Activated CD8-positive, alpha-beta T cell treated with anti-CD3 and anti-CD28 coated beads for 36 hours (primary cell): ENCODE data around the gene FOXJ1. TPM values are rescaled to one million over a fixed set of nuclear protein-coding genes. Genes with fewer than 3 reads are reported as not detected.
A peak's percentile ranks its signal among the peaks of the same experiment; 100 is the strongest.

Experiments
- ATAC-seq: fragments of 200-7000 bp; cut with Tn5 transposase; one replicate; pipeline ENCODE4 v1.10.0; 2021; ENCODE audit warnings: mild to moderate bottlenecking, moderate library complexity
- CTCF ChIA-PET: fragments of 350-600 bp; sonication (Branson Sonifier 250); formaldehyde crosslinking; loops from one replicate; lab custom pipeline; 2021; ENCODE audit warnings: antibody characterized with exemption; lab: Charles Lee
- POLR2A ChIA-PET: fragments of 350-600 bp; sonication (Branson Sonifier 250); formaldehyde crosslinking; loops from one replicate; lab custom pipeline; 2021; ENCODE audit warnings: antibody characterized with exemption; lab: Charles Lee
- DNase-seq: peaks from one replicate; pipeline ENCODE4 v3.0.0-alpha.2; 2020
- H3K27ac Mint-ChIP-seq: one replicate; pipeline ENCODE4 v1.8.0; 2021; ENCODE audit warnings: mild to moderate bottlenecking, mixed read lengths
- H3K27me3 Mint-ChIP-seq: one replicate; pipeline ENCODE4 v1.8.0; 2021; ENCODE audit warnings: mixed read lengths
- H3K36me3 Mint-ChIP-seq: one replicate; pipeline ENCODE4 v1.8.0; 2021; ENCODE audit warnings: low read depth, mixed read lengths
- H3K4me1 Mint-ChIP-seq: one replicate; pipeline ENCODE4 v1.8.0; 2021; ENCODE audit warnings: low read depth, mixed read lengths
- H3K4me3 Mint-ChIP-seq: one replicate; pipeline ENCODE4 v1.8.0; 2021; ENCODE audit warnings: mild to moderate bottlenecking, moderate library complexity, mixed read lengths
- H3K9me3 Mint-ChIP-seq: one replicate; pipeline ENCODE4 v1.8.0; 2021; ENCODE audit warnings: mixed read lengths
- intact Hi-C: fragments of 100-400 bp; cut with micrococcal nuclease; formaldehyde crosslinking; loops from one replicate; pipeline ENCODE4 v1.10.0; 2022
- total RNA-seq, 2 experiments: library from RNA; stranded (reverse); gene quantifications; one replicate each; pipeline ENCODE4 v1.2.3, GENCODE V29; 2021
- TF ChIP-seq, protein P1 (sequence below): fragments of 200-600 bp; IDR thresholded peaks from one replicate; pipeline ENCODE4 v1.8.0; 2022; ENCODE audit warnings: antibody characterized with exemption, mild to moderate bottlenecking

FOXJ1 gene
- total RNA-seq, 2 experiments from 2014 or later, result 11.1 to 11.6 TPM

- intact Hi-C loops, result no loop called here
- no peaks in the 10 kb centered on the region for H3K36me3 Mint-ChIP-seq
- no peaks in the 10 kb centered on the region for H3K9me3 Mint-ChIP-seq
- DNase-seq (no peak), ATAC-seq (no peak)
- ChIA-PET CTCF (interaction anchor here (1.0 to 4.2 kb wide), 6 partner anchors 11 to 202 kb away, joined by 3 to 17 read pairs (median 6); no protein-coding TSS in a partner anchor), POLR2A (no interaction called here)
- TF ChIP-seq, protein P1, sequence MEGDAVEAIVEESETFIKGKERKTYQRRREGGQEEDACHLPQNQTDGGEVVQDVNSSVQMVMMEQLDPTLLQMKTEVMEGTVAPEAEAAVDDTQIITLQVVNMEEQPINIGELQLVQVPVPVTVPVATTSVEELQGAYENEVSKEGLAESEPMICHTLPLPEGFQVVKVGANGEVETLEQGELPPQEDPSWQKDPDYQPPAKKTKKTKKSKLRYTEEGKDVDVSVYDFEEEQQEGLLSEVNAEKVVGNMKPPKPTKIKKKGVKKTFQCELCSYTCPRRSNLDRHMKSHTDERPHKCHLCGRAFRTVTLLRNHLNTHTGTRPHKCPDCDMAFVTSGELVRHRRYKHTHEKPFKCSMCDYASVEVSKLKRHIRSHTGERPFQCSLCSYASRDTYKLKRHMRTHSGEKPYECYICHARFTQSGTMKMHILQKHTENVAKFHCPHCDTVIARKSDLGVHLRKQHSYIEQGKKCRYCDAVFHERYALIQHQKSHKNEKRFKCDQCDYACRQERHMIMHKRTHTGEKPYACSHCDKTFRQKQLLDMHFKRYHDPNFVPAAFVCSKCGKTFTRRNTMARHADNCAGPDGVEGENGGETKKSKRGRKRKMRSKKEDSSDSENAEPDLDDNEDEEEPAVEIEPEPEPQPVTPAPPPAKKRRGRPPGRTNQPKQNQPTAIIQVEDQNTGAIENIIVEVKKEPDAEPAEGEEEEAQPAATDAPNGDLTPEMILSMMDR, result peak; percentile 48
- H3K4me3 Mint-ChIP-seq, result no peak overlapping the region
- no peak overlapping the region for H3K27ac Mint-ChIP-seq
- H3K4me1 Mint-ChIP-seq, result peaks cover 9% of the 10 kb centered on the region
- no peaks in the 10 kb centered on the region for H3K27me3 Mint-ChIP-seq
Observed at GRCh38 chr17:76107509-76107908, 33.5 kb downstream of the FOXJ1 start.

DNA sequence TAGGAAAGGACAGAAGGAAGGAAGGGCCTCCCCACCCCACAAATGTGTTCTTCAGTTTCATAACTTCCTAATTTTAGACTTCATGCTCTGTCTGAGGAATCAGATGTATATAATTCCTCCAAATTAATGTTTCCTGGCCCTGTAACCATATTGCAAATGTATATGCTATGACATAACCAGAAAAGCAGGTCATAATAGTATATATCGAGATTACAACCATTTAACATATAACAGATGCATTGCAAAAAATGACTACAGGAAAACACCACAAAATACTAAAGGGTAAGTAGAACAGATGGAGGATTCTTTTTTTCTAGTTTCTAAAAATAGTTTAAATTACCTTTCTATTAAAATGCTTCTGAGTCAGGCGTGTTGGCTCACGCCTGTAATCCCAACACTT is 34.3 kb downstream of the FOXJ1 start:
- no peak overlapping the region for H3K4me3 Mint-ChIP-seq
- peaks cover 15% of the 10 kb centered on the region for H3K4me1 Mint-ChIP-seq

DNA sequence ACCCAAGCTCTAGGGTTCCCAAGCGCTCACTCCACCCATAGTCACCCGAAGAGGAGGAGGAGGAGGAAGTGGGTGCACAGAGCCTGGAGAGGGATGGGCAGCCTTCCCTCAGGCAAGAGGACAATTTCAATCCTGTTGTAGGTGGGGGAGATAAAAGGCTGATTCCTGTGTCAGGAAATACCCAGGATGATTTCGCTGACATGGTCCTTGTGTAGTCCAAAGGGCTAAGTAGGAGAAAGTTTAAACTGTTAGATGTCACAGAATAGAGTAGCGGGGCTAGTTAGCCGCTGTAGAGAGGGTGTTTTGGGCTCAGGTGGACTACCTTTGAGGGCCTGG is 36.2 kb downstream of the FOXJ1 start:
- ChIA-PET POLR2A (interaction anchor here (1.0 to 2.4 kb wide), 8 partner anchors 11 to 249 kb away, joined by 3 to 15 read pairs (median 6); partner anchors contain the start of genes PRPSAP1 and ZACN), CTCF (interaction anchor here (0.8 to 4.5 kb wide), 4 partner anchors 14 to 170 kb away, joined by 3 to 27 read pairs (median 4); no protein-coding TSS in a partner anchor)
- TF ChIP-seq, protein P1, result no peak
- Mint-ChIP-seq H3K36me3 (peaks cover 12% of the 10 kb centered on the region), H3K9me3 (no peaks in the 10 kb centered on the region), H3K27ac (peak overlapping the region; percentile 97), H3K4me3 (peak overlapping the region; percentile 93), H3K4me1 (peaks cover 25% of the 10 kb centered on the region), H3K27me3 (no peaks in the 10 kb centered on the region)
- intact Hi-C loops, result loop anchor here (5.0 kb wide), 1 partner anchor 88 kb away; no protein-coding TSS in a partner anchor
- DNase-seq, result no peak
- no peak for ATAC-seq

More for the DNA sequence above, 34.3 kb downstream of the FOXJ1 start:
- POLR2A ChIA-PET, result interaction anchor here (0.5 to 1.4 kb wide), 2 partner anchors 246 to 644 kb away, joined by 3 to 4 read pairs; no protein-coding TSS in a partner anchor
- no peaks in the 10 kb centered on the region for H3K9me3 Mint-ChIP-seq
- intact Hi-C loops, result no loop called here
- ATAC-seq, result no peak
- TF ChIP-seq, protein P1, result no peak
- H3K27me3 Mint-ChIP-seq, result no peaks in the 10 kb centered on the region
- H3K36me3 Mint-ChIP-seq, result peaks cover 2% of the 10 kb centered on the region
- H3K27ac Mint-ChIP-seq, result no peak overlapping the region
- no peak for DNase-seq
- CTCF ChIA-PET, result interaction anchor here (1.0 to 4.5 kb wide), 8 partner anchors 10 to 201 kb away, joined by 3 to 27 read pairs (median 6); no protein-coding TSS in a partner anchor

DNA sequence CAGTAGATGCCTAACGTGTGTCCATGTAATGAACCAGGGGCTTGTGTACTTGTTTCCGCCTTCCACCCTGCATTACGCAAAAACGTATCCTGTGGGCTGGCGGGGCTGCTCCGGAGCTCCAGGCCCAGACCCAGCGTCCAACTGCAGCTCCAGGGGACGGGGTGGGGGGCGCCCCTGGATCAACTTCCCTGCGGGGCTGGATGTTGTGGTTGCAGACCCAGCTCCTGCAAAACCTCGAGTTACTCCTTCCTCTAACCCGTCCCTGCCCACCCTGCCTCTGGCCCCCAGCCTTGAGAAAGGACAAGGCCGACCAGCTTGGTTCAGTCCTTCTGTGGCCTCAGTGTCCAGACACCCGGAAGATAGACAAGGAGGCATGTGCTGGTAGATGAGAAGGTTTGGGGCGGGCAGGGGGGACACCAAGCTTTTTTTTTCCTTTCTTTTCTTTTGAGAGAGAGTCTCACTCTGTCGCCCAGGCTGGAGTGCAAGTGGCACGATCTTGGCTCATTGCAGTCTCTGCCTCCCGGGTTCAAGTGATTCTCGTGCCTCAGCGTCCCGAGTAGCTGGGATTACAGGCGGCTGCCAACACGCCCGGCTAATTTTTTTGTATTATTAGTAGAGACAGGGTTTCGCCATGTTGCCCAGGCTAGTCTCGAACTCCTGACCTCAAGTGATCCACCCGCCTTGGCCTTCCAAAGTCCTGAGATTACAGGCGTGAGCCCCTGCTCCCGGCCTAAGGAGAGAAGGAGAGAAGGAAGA is 36.7 kb downstream of the FOXJ1 start:
- ChIA-PET POLR2A (interaction anchor here (1.0 to 2.4 kb wide), 17 partner anchors 11 to 250 kb away, joined by 3 to 15 read pairs (median 6); partner anchors contain the start of genes FOXJ1, PRPSAP1, UBALD2 and ZACN), CTCF (interaction anchor here (0.8 to 4.5 kb wide), 7 partner anchors 14 to 177 kb away, joined by 3 to 27 read pairs (median 4); no protein-coding TSS in a partner anchor)
- Mint-ChIP-seq H3K4me1 (peaks cover 25% of the 10 kb centered on the region), H3K9me3 (no peaks in the 10 kb centered on the region), H3K27me3 (no peaks in the 10 kb centered on the region), H3K27ac (peak overlapping the region; percentile 97), H3K4me3 (peak overlapping the region; percentile 93), H3K36me3 (peaks cover 13% of the 10 kb centered on the region)
- intact Hi-C loops, result loop anchor here (5.0 kb wide), 1 partner anchor 87 kb away; no protein-coding TSS in a partner anchor
- TF ChIP-seq, protein P1, result no peak
- no peak for DNase-seq
- no peak for ATAC-seq
